Psoas muscle (tissue), 8 donors: ENCODE data around the gene CAD. TPM values are rescaled to one million over a fixed set of nuclear protein-coding genes. Genes with fewer than 3 reads are reported as not detected.
"Not testable (repeated sequence)": the region's sequence is repeated elsewhere in the genome, so short reads cannot be mapped to it uniquely, and the experiment has no call there.

Experiments used
- ATAC-seq, 4 donors: fragments of 200-7000 bp; cut with Tn5 transposase; one replicate each; pipeline ENCODE4 v1.9.1; 2020; ENCODE audit warnings: moderate library complexity in 3 of 4, mild to moderate bottlenecking in 2 of 4
- DNase-seq, 2 donors: peaks; one replicate each; pipeline ENCODE4 v3.0.0-alpha.2; 2020
- H3K27ac ChIP-seq: fragments of 200-600 bp; one replicate; pipeline ENCODE4 v1.8.0; 2022
- H3K27me3 ChIP-seq, 3 donors: fragments of 200-600 bp in 1 of 3; one replicate each; pipeline versions ENCODE4 v1.6.1 to v1.8.0; 2013 to 2022; ENCODE audit warnings: low read length in 2 of 3, mild to moderate bottlenecking in 2 of 3, moderate library complexity in 1 of 3; ENCODE audit not compliant: insufficient read depth in 3 of 3
- H3K36me3 ChIP-seq, 2 donors: fragments of 200-600 bp in 1 of 2; one replicate each; pipeline versions ENCODE4 v1.6.1 to v1.8.0; 2013 to 2022; ENCODE audit warnings: low read depth in 1 of 2, mild to moderate bottlenecking in 1 of 2, moderate library complexity in 1 of 2; ENCODE audit not compliant: insufficient read depth in 1 of 2
- H3K4me1 ChIP-seq: fragments of 200-600 bp; one replicate; pipeline ENCODE4 v1.8.0; 2022
- H3K4me3 ChIP-seq: fragments of 200-600 bp; one replicate; pipeline ENCODE4 v1.8.0; 2022; ENCODE audit warnings: mild to moderate bottlenecking
- H3K9me3 ChIP-seq: fragments of 200-600 bp; one replicate; pipeline ENCODE4 v1.8.0; 2022
- CTCF ChIP-seq: fragments of 200-600 bp; IDR thresholded peaks from one replicate; pipeline ENCODE4 v1.8.0; 2022; ENCODE audit warnings: antibody characterized with exemption
- WGBS, 3 donors: extraction: QIAGEN DNeasy Blood & Tissue Kit; methylation state at CpG; one replicate each; pipeline versions ENCODE4 v1.1.6 to v1.1.7; 2013; 5-methylcytosine and 5-hydroxymethylcytosine counted together
- intact Hi-C, 2 donors: fragments of 100-400 bp; cut with DNase I; formaldehyde crosslinking; loops; one replicate each; pipeline versions ENCODE4 v1.11.0 to v1.14.2; 2022
- polyA plus RNA-seq, 3 donors: library from polyadenylated mRNA; stranded (reverse); fragments of 200-250 nt; gene quantifications; one replicate each; pipeline ENCODE4 v1.2.3, GENCODE V29; 2013
- total RNA-seq, 4 donors: library from RNA; stranded (reverse); fragmentation: NEBNext Ultra II Directional in 2 of 4; extraction: Animal tissue kit (Norgen Biotek cat#: 25700) in 2 of 4; gene quantifications; one replicate each; pipeline versions ENCODE4 v1.2.1 to v1.2.4, GENCODE V29; 2021 to 2023
- donor health status: healthy with polysubstance abuse.
- donor health status: DM: no; HTN: no; CAD: no; lungs with moderate emphysema.
- donor health status: Bipolar disorder and iron deficiency.
- donor health status: healthy.
- donor health status: DM: yes; HTN: yes; CAD: no.
- donor health status: DM: no; HTN: no; CAD: no.
- donor health status: DM: no; HTN: no; CAD: no.
- donor health status: DM: yes; HTN: yes; CAD: no.

CAD gene
- total and polyA plus RNA-seq, 7 donors = 5.9 to 13.6 (median 8.2) TPM

DNA sequence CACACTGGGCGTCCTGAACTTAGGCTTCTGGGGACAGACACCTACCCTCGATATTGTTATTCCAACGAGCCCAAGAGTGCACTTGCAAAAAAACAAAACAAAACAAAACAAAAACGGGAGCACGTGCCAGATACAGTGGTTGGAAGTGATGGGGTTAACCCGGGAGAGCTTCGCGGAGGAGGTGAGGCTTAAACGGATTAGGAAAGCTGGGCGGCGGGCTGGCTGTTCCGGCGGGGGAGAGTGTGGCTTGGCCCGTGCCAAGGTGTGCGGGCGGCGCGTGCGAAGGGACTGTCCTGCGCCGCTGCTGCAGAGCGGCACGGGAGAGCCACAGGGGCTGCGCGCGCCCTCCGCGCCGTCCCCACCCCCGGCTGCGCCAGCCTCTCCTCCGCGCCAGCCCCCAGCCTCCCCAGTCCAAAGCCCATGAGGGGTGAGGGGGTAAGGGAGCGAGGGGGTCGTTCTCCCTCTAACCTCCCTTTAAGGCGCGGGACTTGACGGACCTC is 47.1 kb downstream of the CAD start:
- WGBS, 3 donors = 0 to 2% (median 1%) methylated on average over 34 to 38 of the region's 38 CpGs
- H3K9me3 ChIP-seq = no peaks in the 10 kb centered on the region
- no peak overlapping the region for H3K27ac ChIP-seq
- intact Hi-C loops = no loop called here
- DNase-seq = no peak
- peaks cover 28% of the 10 kb centered on the region for H3K4me1 ChIP-seq
- TF ChIP-seq CTCF = no peak
- peak overlapping the region; percentile 71 for H3K4me3 ChIP-seq
- peak; percentile 42 to 55 (median 48) for ATAC-seq
- H3K36me3 ChIP-seq = no peaks in the 10 kb centered on the region
- H3K27me3 ChIP-seq = peaks cover 0 to 83% (median 36%) of the 10 kb centered on the region in 3 donors

DNA sequence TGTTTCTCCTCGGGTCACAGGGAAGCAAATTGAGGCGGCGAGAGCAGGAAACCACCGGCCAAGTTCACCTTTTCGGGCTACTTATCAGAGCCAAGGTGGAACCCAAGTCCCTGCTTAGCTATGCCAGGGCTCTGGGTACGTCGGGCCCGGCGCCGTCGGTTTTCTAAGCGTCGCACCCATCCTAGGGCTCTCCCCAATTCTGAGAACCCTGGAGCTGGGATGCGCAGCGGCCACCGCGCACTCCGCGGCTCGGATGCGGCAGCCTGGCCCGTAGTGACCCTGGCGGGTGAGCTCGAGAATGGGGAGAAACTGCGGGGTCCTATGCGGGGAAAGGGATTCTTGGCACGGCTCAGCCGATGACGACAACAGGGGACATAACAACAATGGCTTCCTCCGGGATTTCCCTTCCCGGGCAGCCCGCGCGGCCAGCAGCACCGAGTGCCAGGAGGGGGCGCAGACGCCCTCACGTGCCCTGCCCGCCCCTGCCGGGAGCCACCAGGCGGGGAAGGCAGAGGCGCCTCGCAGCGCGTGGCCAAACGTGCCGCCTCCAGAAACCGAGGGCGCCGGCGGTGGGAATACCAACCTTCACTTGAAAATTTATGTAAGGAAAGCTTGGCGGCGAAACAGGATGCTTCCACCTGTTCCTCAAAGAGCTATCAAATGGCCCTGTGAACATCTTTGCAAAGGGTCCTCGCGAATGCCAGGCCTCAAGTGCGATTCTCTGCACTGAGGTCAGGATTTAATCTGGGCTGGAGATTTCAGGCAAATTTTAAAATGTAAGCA is 47.8 kb downstream of the CAD start:
- no peaks in the 10 kb centered on the region for H3K9me3 ChIP-seq
- H3K4me1 ChIP-seq = peaks cover 28% of the 10 kb centered on the region
- WGBS, 3 donors = 2 to 3% (median 2%) methylated on average over 47 to 56 of the region's 56 CpGs
- peaks cover 0 to 78% (median 35%) of the 10 kb centered on the region in 3 donors for H3K27me3 ChIP-seq
- peak; percentile 55 to 81 (median 72) for ATAC-seq
- no peak overlapping the region for H3K27ac ChIP-seq
- H3K4me3 ChIP-seq = peak overlapping the region; percentile 71
- intact Hi-C loops = no loop called here
- peak; percentile 64 to 81 for DNase-seq
- no peaks in the 10 kb centered on the region for H3K36me3 ChIP-seq
- TF ChIP-seq CTCF = peak; percentile 36

- H3K4me1 ChIP-seq = peaks cover 28% of the 10 kb centered on the region
- ATAC-seq (peak in 1 of 4 donors; percentile 6), DNase-seq (no peak)
- no peak for TF ChIP-seq CTCF
- no peaks in the 10 kb centered on the region for H3K9me3 ChIP-seq
- H3K36me3 ChIP-seq = no peaks in the 10 kb centered on the region
- H3K27me3 ChIP-seq = peaks cover 0 to 72% (median 34%) of the 10 kb centered on the region in 3 donors
- no peak overlapping the region for H3K27ac ChIP-seq
- peak overlapping the region; percentile 71 for H3K4me3 ChIP-seq
- intact Hi-C loops = no loop called here
These were observed 48.3 kb downstream of the CAD start for GRCh38 chr2:27265536-27265870.

DNA sequence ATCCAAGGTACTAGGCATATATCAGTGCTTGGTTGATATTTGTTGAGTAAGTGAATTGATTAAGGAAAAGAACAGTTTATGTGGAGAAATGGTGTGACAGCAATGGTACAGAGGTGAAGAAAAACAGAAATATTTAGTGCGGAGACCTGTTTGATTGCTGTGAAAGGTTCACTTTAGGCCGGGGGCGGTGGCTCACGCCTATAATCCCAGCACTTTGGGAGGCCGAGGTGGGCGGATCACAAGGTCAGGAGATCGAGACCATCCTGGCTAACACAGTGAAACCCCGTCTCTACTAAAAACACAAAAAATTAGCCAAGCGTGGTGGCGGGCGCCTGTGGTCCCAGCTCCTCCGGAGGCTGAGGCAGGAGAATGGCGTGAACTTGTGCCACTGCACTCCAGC is 51.1 kb downstream of the CAD start:
- ATAC-seq, H3K4me3 ChIP-seq, H3K9me3 ChIP-seq, DNase-seq, H3K36me3 ChIP-seq, intact Hi-C loops, H3K27ac ChIP-seq: not testable (repeated sequence)
- 89 to 92% (median 92%) methylated on average over 13 of the region's 13 CpGs for WGBS, 3 donors
- Histone ChIP-seq H3K4me1 (peaks cover 22% of the 10 kb centered on the region), H3K27me3 (peaks cover 0 to 47% (median 14%) of the 10 kb centered on the region in 3 donors)

DNA sequence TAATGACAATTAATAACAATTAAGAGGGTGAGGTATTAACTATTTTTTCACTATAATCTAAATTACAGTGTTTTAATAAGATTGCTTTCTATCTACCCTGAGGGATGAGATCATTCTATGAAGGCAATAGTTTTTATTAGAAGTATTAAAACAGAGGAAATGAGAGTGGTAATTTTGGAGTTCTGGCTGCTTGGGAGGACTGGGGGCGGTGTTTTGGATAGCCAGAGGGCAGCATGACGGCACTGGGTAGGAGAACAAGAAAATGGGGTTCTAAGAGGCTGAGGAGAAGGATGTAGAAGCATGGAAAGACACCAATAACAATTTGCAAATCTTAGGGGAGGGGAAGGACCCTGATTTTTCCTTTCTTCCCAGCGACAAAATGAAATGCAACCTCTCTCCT is 53.0 kb downstream of the CAD start:
- Histone ChIP-seq H3K9me3 (no peaks in the 10 kb centered on the region), H3K27me3 (peaks cover 0 to 29% (median 3%) of the 10 kb centered on the region in 3 donors), H3K4me1 (peaks cover 3% of the 10 kb centered on the region), H3K4me3 (no peak overlapping the region), H3K27ac (no peak overlapping the region), H3K36me3 (no peaks in the 10 kb centered on the region)
- no peak for TF ChIP-seq CTCF
- intact Hi-C loops = no loop called here
- no peak for DNase-seq
- WGBS, 3 donors = 75 to 84% (median 82%) methylated on average over 3 of the region's 3 CpGs
- ATAC-seq = no peak
